ENCODE measurements around the gene HMCN1.
"Not testable (repeated sequence)": the region's sequence is repeated elsewhere in the genome, so short reads cannot be mapped to it uniquely, and the experiment has no call there.

Gene HMCN1

DNA sequence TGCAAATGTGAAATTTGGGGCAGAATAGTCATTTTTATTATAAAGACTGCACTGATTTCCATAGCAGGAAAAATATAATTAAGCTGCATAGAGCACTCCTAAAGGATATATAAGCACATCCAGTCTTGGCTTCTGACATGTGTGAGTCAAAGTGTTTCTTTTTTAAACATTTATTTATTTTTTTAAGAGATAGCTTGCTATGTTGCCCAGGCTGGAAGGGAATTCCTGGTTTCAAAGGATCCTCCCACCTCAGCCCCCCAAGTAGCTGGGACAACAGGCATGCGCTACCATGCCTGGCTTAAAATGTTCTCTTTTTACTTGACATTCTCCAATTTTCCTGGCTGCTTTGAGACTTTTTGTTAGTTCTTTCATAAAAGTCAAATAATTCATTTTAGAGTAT lies 126.1 kb downstream of the HMCN1 start:
- no peak for DNase-seq

- no peak for DNase-seq
These were observed 126.7 kb downstream of the HMCN1 start for GRCh38 chr1:185860859-185861258.

DNA sequence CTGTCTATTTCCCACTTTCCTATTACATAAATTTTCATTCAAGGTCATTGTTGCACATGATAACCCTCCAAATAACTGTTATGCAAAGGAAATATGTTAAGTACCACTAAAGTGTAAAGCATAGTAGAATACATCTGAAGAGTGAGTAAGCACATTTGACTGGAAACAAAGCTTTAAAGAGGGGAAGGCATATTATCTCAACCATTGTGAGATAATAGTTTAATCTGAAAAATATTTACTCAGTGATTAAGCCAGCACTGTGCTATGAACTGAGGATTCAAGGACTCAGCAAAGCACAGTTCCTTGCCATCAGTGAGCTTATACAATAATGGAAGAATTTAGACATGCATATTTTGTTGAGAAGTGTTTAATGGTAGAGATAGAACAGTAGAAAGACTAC lies 127.4 kb downstream of the HMCN1 start:
- no peak for DNase-seq

DNA sequence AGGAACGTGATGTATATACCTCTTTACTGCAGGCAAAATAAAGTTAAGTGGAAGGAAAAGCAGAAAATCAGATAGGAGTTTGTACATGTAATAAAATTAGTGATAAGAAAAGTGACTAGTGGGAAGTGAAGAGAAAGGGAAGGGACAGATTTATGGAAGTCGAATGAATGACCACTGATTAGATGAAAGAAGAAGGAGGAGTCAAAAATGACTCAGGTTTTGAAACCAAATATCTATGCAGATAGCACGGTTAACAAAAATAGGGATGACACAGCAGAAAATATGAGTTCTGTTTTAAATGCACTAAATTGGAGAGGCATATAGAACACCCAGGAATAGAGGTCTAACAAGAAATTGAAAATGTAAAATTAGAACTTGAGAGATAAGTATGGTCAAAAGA lies 128.0 kb downstream of the HMCN1 start:
- no peak for DNase-seq

DNA sequence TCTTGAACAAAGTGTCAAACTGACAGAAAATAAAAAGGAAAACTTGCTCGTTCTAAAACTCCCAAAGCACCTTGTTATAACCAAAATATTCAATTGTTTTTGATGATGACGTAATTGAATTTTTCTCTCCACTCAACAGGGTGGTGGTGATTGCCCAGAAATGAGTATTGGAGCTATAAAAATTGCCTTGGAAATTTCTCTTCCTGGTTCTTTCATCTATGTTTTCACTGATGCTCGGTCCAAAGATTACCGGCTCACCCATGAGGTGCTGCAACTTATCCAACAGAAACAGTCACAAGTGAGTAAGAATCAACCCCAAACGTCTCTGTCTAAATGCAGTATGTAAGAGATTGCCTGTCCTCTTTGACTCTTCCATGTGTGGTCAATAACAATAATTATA lies 130.1 kb downstream of the HMCN1 start:
- DNase-seq = no peak

DNA sequence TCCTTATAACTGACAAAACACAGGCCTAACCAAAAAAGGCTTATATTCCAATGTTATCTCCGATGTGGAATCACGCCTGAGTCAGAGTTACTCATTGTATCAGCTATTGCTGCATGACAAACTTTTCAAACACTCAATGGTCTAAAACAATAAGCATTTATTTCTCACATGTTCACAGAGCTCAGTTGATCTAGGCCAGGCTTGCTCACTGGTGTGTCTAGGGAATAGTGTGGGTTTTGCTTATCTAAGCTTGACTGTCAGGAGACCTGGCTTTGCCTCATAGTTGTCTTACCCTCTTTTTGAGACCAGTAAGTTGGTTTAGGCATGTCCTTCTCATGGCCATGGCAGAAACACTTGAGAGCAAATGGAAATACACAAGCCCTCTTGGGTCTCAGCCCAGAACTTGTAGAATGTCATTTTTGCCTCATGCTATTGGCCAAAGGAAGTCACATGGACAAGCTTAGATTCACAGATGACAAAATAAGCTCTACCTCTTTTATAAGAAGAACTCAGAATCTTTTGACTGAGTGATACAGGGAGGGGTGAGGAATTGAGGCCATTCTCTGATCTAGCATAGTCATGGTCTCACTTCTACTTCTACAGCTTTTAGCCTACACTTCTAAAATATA lies 130.8 kb downstream of the HMCN1 start:
- DNase-seq = no peak

DNA sequence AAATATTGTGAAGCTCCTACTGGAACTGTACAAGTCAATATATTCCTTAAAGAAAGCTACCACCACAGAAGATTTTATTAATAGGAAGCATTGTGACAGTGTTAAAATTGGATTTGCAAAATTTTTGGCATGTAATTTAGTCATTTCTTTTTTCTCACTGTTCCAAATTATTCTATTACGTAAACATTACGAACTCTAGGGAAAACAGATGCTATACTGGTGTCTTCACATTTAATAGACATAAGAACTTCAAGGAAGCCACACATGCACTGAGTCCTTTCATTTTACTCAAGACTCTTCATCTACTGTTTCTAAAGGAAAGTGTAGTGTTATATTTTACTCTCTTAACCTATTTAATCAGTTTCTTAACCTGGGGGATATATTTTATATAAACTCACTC lies 135.4 kb downstream of the HMCN1 start:
- no peak for DNase-seq

GRCh38 chr1:185871627-185872150 lies 137.5 kb downstream of the HMCN1 start:
- no peak for DNase-seq

- DNase-seq = no peak
These were observed 140.1 kb downstream of the HMCN1 start for GRCh38 chr1:185874246-185874645.

DNA sequence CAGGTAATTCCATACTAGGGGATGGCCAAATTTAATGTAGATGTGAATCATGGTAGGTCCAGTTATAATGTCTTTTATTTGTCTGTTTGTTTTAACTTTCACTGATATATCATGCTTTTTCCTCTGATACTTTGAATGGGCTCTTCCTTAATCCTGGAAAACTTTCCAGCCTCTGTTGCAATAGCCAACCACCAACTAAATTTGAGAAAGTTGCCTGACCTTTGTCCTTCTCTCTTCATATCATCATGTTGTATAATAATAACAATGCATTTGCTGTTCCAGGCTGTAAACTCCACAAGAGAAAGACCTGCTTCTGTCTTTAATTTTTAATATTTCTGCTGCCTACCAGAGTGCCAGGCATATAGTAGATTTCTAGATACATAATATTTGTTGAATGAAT lies 146.1 kb downstream of the HMCN1 start:
- no peak for DNase-seq

- DNase-seq = no peak
These were observed 146.7 kb downstream of the HMCN1 start for GRCh38 chr1:185880779-185881333.

- no peak for DNase-seq
These were observed 151.9 kb downstream of the HMCN1 start for GRCh38 chr1:185886046-185886445.

- no peak for DNase-seq
These were observed 152.5 kb downstream of the HMCN1 start for GRCh38 chr1:185886671-185887070.

DNA sequence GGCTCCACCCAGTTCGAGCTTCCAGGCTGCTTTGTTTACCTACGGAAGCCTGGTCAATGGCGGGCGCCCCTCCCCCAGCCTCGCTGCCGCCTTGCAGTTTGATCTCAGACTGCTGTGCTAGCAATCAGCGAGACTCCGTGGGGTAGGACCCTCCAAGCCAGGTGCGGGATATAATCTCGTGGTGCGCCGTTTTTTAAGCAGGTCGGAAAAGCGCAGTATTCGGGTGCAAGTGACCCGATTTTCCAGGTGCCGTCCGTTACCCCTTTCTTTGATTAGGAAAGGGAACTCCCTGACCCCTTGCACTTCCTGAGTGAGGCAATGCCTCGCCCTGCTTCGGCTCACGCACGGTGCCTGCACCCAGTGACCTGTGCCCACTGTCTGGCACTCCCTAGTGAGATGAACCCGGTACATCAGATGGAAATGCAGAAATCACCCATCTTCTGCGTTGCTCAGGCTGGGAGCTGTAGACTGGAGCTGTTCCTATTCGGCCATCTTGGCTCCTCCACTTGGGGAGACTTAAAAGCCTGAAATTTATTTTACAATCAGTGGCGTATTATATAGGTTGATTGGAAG lies 158.7 kb downstream of the HMCN1 start:
- not testable (repeated sequence) for DNase-seq

GRCh38 chr1:185894791-185895190 lies 160.6 kb downstream of the HMCN1 start:
- DNase-seq = no peak

DNA sequence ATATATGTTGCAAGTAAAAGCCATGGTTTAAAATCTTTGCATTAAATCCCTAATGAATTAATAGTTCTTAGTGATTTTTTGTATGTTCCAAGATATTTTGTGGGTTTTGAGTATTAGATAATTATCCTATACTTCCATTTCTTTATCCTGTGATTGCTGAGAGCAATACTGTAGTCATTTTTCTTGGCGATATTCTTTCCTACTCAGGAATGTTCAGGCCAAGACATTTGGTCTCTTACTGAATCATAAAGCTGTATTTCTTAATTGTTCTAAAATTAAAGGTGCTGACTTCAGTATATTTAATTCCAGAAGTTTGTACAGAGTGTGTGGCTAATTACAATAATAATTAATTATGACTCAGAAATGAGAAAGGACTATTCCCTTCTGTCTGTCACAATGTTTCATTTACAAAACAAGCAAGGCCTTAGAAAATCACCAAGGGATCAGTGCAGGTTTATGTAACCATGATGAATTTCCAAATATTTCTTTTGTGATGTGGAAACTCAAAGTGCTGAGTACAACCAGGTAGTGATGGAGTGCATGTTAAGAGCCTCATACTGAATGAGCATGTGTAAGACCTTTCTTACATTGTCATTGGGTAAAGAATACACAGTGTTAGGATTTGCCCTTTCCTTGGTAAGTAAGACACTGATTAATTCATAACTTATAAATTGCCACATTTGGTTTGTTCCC lies 161.2 kb downstream of the HMCN1 start:
- no peak for DNase-seq

DNA sequence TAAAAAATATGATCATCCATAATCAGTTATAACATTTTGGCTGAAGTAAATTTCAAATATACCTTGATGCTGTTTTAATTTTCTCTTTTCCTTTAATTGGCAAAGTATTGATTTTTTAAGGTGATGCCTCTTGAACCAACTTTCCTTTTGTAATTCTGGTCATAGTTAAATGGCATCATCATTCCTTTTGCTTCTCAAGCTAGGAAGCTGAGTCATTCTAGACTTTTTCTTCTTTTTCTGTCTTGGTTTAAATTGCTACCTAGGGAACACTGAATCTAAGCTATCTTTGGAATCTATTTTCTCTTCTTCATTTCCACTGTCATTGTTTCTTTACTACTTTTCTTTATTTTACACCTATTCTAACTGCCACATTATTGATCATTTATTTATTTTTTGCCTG lies 162.7 kb downstream of the HMCN1 start:
- DNase-seq = no peak

- DNase-seq = no peak
These were observed 172.0 kb downstream of the HMCN1 start for GRCh38 chr1:185906186-185906585.

DNA sequence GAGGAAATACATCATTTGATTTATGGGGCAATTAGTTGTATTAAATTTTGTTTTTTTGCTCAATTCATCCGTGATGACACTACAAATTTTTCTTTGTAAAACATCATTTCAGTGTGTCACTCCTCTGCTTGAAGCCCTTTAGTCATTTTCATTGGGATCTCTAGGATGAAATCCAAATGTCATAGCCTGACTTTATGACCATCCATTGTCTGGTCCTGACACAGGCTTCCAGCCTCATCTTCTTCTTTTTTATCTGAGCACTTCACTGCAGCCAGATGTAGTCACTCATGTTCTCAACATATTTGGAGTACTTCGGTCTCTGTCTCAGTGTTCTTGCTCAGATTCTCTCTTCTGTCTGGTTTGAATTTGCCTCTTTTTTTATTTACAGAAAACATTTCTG lies 173.1 kb downstream of the HMCN1 start:
- DNase-seq = no peak

DNA sequence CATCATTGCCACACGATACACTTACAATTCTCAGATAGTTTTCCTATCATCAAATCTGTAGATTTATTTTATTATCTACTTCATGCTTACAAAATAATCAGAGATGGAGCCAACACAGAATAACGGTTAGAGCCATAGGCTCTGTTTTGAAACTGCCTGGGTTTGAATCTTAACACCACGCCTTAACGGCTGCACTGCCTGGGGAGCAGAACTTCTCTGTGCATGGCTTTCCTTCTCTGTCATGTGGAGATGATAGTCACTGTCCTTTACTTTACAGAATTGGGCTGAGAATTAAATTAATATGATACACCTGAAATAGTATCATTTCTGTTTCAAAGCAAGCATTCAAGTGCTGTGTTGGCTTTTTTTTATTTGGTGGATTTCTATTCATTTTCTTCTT lies 177.8 kb downstream of the HMCN1 start:
- DNase-seq = no peak

DNA sequence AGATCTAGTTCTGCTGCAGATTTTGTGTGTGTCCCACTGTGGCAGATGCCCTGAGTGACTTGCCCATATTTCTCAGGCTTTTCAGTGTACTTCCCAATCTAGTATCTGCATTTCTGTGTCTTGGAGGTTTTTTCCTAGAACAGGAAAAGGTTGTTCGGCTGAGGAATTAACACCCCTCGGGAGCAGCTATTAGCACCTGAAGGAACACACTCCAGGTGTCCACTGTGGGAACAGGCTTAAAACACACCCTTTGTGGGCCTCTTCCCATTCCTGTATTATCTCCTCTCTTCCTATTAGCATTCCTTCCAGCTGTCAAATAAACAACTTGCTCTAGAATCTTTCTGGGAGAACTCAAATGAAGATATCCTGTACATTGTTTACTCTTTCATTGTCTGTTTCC lies 178.3 kb downstream of the HMCN1 start:
- DNase-seq = no peak

- no peak for DNase-seq
These were observed 179.9 kb downstream of the HMCN1 start for GRCh38 chr1:185914089-185914488.

DNA sequence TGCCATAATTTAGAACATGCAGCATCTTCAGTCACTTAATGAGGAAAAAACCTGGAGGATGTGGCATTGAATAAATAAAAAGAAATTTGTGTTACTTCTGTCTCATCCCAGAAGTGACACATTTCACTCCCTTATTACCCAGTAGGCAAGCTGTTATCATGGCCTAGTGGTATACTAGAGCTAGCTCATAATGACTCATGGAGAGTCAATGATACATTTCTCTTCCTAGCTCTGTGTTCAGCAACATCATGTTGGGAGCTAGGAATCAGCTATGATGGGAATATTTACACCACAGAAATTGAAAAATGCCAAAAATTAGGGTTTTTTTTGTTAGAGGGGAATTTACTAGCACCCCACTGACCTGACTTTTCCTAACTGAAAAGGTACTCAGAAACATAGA lies 182.7 kb downstream of the HMCN1 start:
- no peak for DNase-seq

GRCh38 chr1:185917646-185918045 lies 183.5 kb downstream of the HMCN1 start:
- DNase-seq = no peak
